H1 (cell line): Measurements from ENCODE around the gene ITPK1. TPM values are rescaled to one million over a fixed set of nuclear protein-coding genes. Genes with fewer than 3 reads are reported as not detected.

Source experiments
- EP300 ChIP-seq, 2 experiments: IDR thresholded peaks; 1 replicate in 1 of 2; 2 replicates in 1 of 2; pipeline ENCODE4 v1.6.1; 2011 to 2012; ENCODE audit warnings: low read depth in 2 of 2, low read length in 2 of 2, mild to moderate bottlenecking in 2 of 2, borderline replicate concordance in 1 of 2, inconsistent platforms in 1 of 2, moderate library complexity in 1 of 2
- GABPA ChIP-seq: IDR thresholded peaks from 2 replicates; pipeline ENCODE4 v1.6.1; 2011; ENCODE audit warnings: mild to moderate bottlenecking, low read length, moderate library complexity, borderline replicate concordance; ENCODE audit not compliant: insufficient read depth
- MAFK ChIP-seq: IDR thresholded peaks from 2 replicates; pipeline ENCODE4 v1.6.1; 2012; ENCODE audit warnings: low read depth, mild to moderate bottlenecking, improper control_type of control experiment, low read length
- SRF ChIP-seq: IDR thresholded peaks from 2 replicates; pipeline ENCODE4 v1.6.1; 2011; ENCODE audit warnings: mild to moderate bottlenecking, low read depth, low read length, moderate library complexity
- TAF1 ChIP-seq: IDR thresholded peaks from 2 replicates; pipeline ENCODE4 v1.6.1; 2011; ENCODE audit warnings: mild to moderate bottlenecking, low read depth, low read length
- USF2 ChIP-seq: IDR thresholded peaks from 2 replicates; pipeline ENCODE4 v1.6.1; 2011; ENCODE audit warnings: low read length, improper control_type of control experiment
- polyA plus RNA-seq, 7 experiments: library from polyadenylated mRNA; depleted of rRNA in 3 of 7; stranded (reverse) in 5 of 7; unstranded in 2 of 7; fragments of >200 nt in 5 of 7; fragments of 200-250 nt in 2 of 7; gene quantifications; 1 replicate in 5 of 7; 2 replicates in 1 of 7; 4 replicates in 1 of 7; pipeline versions ENCODE4 v1.2.1 to v1.2.3, GENCODE V29; 2011 to 2013; ENCODE audit warnings: missing spikeins in 2 of 7, mixed read lengths in 2 of 7
- total RNA-seq: library from RNA; stranded (reverse); fragmentation: NEBNext Ultra II Directional; extraction: Animal tissue kit (Norgen Biotek cat#: 25700); gene quantifications from 2 replicates; pipeline ENCODE4 v1.2.1, GENCODE V29; 2021

The ITPK1 gene
- total and polyA plus RNA-seq, 2 of the 8 experiments (the other 6 are each of a cell fraction or from before 2014, with no cell fraction given), result 108 to 143 TPM

GRCh38 chr14:93004699-93005082 is 111.0 kb downstream of the ITPK1 start (continued):
- TF ChIP-seq SRF (no peak), MAFK (no peak), GABPA (no peak), TAF1 (no peak), EP300 (IDR thresholded peaks at IDR 0.05; ENCODE audit: borderline replicate concordance in 1 of 2, low read depth in 2 of 2, low read length in 2 of 2) (no peak), USF2 (no peak)
